Measurements from ENCODE around the gene THEM5. TPM values are rescaled to one million over a fixed set of nuclear protein-coding genes. Genes with fewer than 3 reads are reported as not detected.

Gene THEM5
- polyA plus RNA-seq, 4 donors = 0.32 TPM; not detected in 3

DNA sequence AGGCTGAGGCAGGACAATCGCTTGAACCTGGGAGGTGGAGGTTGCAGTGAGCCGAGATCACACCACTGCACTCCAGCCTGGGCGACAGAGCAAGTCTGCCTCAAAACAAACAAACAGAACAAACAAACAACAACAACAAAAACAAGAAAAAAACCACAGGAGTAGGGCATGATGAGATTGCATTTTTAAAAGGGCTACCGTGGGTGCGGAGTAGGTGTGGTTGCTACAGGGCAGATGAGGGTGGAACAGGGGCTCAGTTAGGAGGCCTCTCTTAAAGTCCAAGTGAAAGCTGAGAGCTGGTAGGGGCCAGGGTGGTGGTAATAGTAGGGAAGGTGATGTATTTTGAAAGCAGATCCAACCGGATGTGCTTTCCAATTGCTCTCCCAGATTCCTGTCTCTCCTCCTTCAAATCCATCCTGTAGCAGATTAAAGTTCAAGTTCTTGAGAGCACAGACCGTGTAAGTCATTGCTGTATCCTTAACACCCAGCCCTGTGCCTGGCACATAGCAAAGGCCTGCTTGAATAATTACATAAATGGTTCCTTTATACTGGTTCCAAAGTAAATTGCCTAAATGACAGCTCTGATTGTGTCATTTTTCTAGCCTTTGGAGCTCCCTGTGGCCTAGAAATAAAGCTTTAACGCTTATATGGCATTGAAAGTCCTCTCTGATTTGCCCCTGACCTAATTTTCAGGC, 44.1 kb downstream of the THEM5 start:
- Histone ChIP-seq H3K27ac (ENCODE audit: low read depth in 1 of 3, low read length in 2 of 3) (no peak overlapping the region), H3K36me3 (ENCODE audit: control insufficient read depth in 3 of 3, insufficient read depth in 2 of 3, low read depth in 1 of 3, low read length in 3 of 3) (peaks cover 0 to 5% (median 0%) of the 10 kb centered on the region in 3 donors), H3K27me3 (ENCODE audit: control insufficient read depth in 3 of 3, insufficient read depth in 3 of 3, low read length in 3 of 3) (peaks cover 0 to 12% (median 0%) of the 10 kb centered on the region in 3 donors), H3K4me3 (ENCODE audit: low read depth in 1 of 3, low read length in 3 of 3) (no peak overlapping the region), H3K9me3 (ENCODE audit: control insufficient read depth in 2 of 2, insufficient read depth in 1 of 2, low read depth in 1 of 2, low read length in 1 of 2) (no peaks in the 10 kb centered on the region), H3K4me1 (ENCODE audit: control insufficient read depth in 3 of 3, insufficient read depth in 2 of 3, low read depth in 1 of 3, low read length in 2 of 3) (no peaks in the 10 kb centered on the region)
- 61 to 70% (median 66%) methylated on average over 8 of the region's 8 CpGs for WGBS, 3 donors
- no peak for DNase-seq
- no peak for FAIRE-seq

DNA sequence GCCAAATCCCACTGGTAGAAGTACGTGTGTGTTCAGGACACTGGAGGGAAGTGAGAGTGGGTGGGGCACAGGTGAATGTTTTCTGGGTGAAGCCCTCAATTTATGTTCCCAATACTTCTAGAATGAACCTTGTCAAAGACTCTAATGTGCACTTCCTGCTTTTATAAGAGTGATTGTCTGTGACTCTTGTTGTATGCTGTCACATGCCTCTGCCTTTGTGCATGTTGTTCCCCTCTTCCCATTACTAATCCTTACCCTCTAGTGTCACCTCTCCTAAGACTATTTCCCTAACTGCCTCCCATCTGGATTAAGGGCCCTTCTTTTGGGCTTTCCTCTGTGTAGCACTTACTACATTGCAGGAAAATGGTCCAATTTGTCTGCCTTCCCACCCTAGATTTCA, 45.7 kb downstream of the THEM5 start:
- DNase-seq = no peak
- 54 to 56% (median 55%) methylated on average over 1 of the region's 1 CpG for WGBS, 3 donors
- H3K4me3 ChIP-seq (ENCODE audit: low read depth in 1 of 3, low read length in 3 of 3) = no peak overlapping the region
- no peaks in the 10 kb centered on the region for H3K4me1 ChIP-seq (ENCODE audit: control insufficient read depth in 3 of 3, insufficient read depth in 2 of 3, low read depth in 1 of 3, low read length in 2 of 3)
- peaks cover 0 to 5% (median 0%) of the 10 kb centered on the region in 3 donors for H3K36me3 ChIP-seq (ENCODE audit: control insufficient read depth in 3 of 3, insufficient read depth in 2 of 3, low read depth in 1 of 3, low read length in 3 of 3)
- no peaks in the 10 kb centered on the region for H3K9me3 ChIP-seq (ENCODE audit: control insufficient read depth in 2 of 2, insufficient read depth in 1 of 2, low read depth in 1 of 2, low read length in 1 of 2)
- FAIRE-seq = no peak
- H3K27me3 ChIP-seq (ENCODE audit: control insufficient read depth in 3 of 3, insufficient read depth in 3 of 3, low read length in 3 of 3) = peaks cover 0 to 22% (median 0%) of the 10 kb centered on the region in 3 donors
- H3K27ac ChIP-seq (ENCODE audit: low read depth in 1 of 3, low read length in 2 of 3) = no peak overlapping the region

DNA sequence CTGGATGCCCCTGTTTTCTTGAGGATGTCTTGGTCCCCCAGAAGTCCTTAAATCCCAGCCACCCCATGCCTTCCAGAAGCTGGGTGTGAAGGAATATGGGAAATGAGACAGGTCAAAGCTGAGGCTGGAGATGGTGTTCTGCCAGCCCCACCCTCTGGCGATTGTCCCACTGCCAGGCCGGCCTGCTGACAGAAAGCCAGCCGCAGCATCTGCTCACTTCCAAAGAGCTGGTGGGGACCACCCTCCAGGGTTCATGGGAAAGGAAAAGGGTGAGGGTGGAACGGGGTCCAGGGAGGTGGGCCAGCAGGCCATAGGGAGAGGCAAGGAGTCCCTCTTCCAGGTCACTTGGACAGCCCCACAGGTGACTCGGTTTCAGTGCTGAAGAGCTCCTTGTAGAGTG, 46.4 kb downstream of the THEM5 start:
- Histone ChIP-seq H3K27me3 (ENCODE audit: control insufficient read depth in 3 of 3, insufficient read depth in 3 of 3, low read length in 3 of 3) (peaks cover 0 to 27% (median 0%) of the 10 kb centered on the region in 3 donors), H3K27ac (ENCODE audit: low read depth in 1 of 3, low read length in 2 of 3) (no peak overlapping the region), H3K4me3 (ENCODE audit: low read depth in 1 of 3, low read length in 3 of 3) (no peak overlapping the region), H3K9me3 (ENCODE audit: control insufficient read depth in 2 of 2, insufficient read depth in 1 of 2, low read depth in 1 of 2, low read length in 1 of 2) (no peaks in the 10 kb centered on the region), H3K36me3 (ENCODE audit: control insufficient read depth in 3 of 3, insufficient read depth in 2 of 3, low read depth in 1 of 3, low read length in 3 of 3) (peaks cover 0 to 5% (median 0%) of the 10 kb centered on the region in 3 donors), H3K4me1 (ENCODE audit: control insufficient read depth in 3 of 3, insufficient read depth in 2 of 3, low read depth in 1 of 3, low read length in 2 of 3) (no peaks in the 10 kb centered on the region)
- FAIRE-seq (no peak), DNase-seq (no peak)
- WGBS, 3 donors = 58 to 74% (median 59%) methylated on average over 5 of the region's 5 CpGs

DNA sequence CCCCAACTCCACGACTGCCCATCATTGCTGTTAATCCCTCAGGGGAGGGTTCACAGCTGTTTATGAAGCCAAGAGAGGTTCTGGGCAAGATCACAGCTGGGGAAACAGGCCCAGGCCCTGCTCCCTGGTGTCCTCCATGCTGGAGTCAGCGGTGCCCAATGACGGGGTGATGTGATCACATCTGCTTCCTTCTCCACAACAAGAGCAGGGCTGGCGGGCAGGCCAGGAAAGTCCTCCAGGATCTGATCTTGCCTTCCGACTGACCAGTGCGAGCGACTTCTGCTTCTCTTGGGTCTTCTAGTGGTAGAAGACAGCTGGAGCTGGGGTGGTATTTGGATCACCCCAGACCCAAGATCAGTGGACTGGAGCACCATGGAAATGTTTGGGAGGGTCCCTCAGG, 47.3 kb downstream of the THEM5 start:
- WGBS, 3 donors = 77 to 87% (median 83%) methylated on average over 7 of the region's 7 CpGs
- Histone ChIP-seq H3K27me3 (ENCODE audit: control insufficient read depth in 3 of 3, insufficient read depth in 3 of 3, low read length in 3 of 3) (peaks cover 0 to 30% (median 0%) of the 10 kb centered on the region in 3 donors), H3K4me3 (ENCODE audit: low read depth in 1 of 3, low read length in 3 of 3) (no peak overlapping the region), H3K36me3 (ENCODE audit: control insufficient read depth in 3 of 3, insufficient read depth in 2 of 3, low read depth in 1 of 3, low read length in 3 of 3) (peaks cover 0 to 3% (median 0%) of the 10 kb centered on the region in 3 donors), H3K27ac (ENCODE audit: low read depth in 1 of 3, low read length in 2 of 3) (no peak overlapping the region), H3K9me3 (ENCODE audit: control insufficient read depth in 2 of 2, insufficient read depth in 1 of 2, low read depth in 1 of 2, low read length in 1 of 2) (no peaks in the 10 kb centered on the region), H3K4me1 (ENCODE audit: control insufficient read depth in 3 of 3, insufficient read depth in 2 of 3, low read depth in 1 of 3, low read length in 2 of 3) (no peaks in the 10 kb centered on the region)
- FAIRE-seq (no peak), DNase-seq (no peak)

DNA sequence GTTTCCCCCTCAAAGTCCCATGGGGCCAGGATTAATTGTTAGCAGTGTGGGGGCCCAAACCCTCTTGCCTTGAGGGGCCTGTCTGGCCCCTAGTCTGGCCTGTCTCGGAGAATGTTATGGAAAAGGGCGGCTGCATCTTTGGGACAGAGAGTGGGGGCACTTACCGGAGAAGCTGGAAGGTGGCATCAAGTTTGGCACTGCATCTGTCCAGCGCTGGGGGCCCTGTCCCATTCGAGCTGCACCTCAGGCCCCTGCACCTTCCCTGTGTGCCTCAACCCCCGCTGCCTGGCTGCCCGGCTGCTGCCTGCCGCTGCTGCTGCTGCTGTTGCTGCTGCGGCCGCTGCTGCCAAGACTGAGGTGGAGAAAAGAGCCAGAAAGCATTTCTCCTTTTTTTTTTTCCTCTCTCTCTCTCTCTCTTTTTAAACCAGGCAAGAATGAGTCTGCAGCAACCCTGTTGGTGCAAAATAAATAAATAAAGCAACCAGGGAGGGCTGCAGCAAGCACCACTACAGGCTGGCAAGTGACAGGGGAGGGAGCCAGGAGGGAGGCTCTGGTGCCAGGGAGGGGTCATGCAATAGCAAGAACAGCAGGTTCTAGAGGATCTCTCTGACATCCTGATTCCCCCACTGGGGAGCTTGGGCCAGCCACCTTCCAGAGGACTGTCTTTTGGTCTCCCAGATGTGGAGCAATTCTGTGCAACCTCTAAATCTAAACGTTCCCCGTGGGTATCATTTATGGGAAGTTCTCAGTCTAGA, 48.3 kb downstream of the THEM5 start, which contains the start of gene LINGO4:
LINGO4 (minus strand) TSS at position 354 of the 755 bp plus-strand sequence. CDS start 2,715 bp downstream, outside the sequence.
- H3K4me1 ChIP-seq (ENCODE audit: control insufficient read depth in 3 of 3, insufficient read depth in 2 of 3, low read depth in 1 of 3, low read length in 2 of 3) = no peaks in the 10 kb centered on the region
- peaks cover 0 to 39% (median 0%) of the 10 kb centered on the region in 3 donors for H3K27me3 ChIP-seq (ENCODE audit: control insufficient read depth in 3 of 3, insufficient read depth in 3 of 3, low read length in 3 of 3)
- FAIRE-seq = no peak
- H3K9me3 ChIP-seq (ENCODE audit: control insufficient read depth in 2 of 2, insufficient read depth in 1 of 2, low read depth in 1 of 2, low read length in 1 of 2) = no peaks in the 10 kb centered on the region
- H3K27ac ChIP-seq (ENCODE audit: low read depth in 1 of 3, low read length in 2 of 3) = no peak within 1 kb of the TSS
- H3K4me3 ChIP-seq (ENCODE audit: low read depth in 1 of 3, low read length in 3 of 3) = no peak within 1 kb of the TSS
- 42 to 69% (median 56%) methylated on average over 12 of the region's 12 CpGs for WGBS, 3 donors
- DNase-seq = no peak
- no peaks in the 10 kb centered on the region for H3K36me3 ChIP-seq (ENCODE audit: control insufficient read depth in 3 of 3, insufficient read depth in 2 of 3, low read depth in 1 of 3, low read length in 3 of 3)

DNA sequence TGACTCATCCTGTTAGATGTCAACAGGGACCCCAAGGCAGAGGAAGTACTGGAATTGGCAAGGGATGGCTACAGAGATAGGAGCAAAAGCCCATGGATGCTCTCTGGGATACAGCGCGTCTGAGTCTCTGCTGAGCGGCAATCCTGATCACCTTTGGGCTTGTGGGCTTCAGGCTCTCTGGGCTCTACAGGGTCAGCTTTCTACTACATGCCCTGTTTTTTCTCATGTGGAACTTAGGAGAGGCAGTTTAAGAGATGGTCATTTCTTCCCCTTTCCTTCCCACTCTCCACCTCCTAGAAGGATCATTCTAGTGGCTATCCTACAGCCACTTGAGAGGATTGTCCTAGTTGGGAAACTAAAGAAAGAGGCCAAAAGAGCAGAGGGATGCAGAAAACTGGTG, 49.6 kb downstream of the THEM5 start:
- Histone ChIP-seq H3K4me3 (ENCODE audit: low read depth in 1 of 3, low read length in 3 of 3) (no peak overlapping the region), H3K36me3 (ENCODE audit: control insufficient read depth in 3 of 3, insufficient read depth in 2 of 3, low read depth in 1 of 3, low read length in 3 of 3) (no peaks in the 10 kb centered on the region), H3K27ac (ENCODE audit: low read depth in 1 of 3, low read length in 2 of 3) (no peak overlapping the region), H3K27me3 (ENCODE audit: control insufficient read depth in 3 of 3, insufficient read depth in 3 of 3, low read length in 3 of 3) (peaks cover 0 to 50% (median 0%) of the 10 kb centered on the region in 3 donors), H3K4me1 (ENCODE audit: control insufficient read depth in 3 of 3, insufficient read depth in 2 of 3, low read depth in 1 of 3, low read length in 2 of 3) (no peaks in the 10 kb centered on the region), H3K9me3 (ENCODE audit: control insufficient read depth in 2 of 2, insufficient read depth in 1 of 2, low read depth in 1 of 2, low read length in 1 of 2) (no peaks in the 10 kb centered on the region)
- FAIRE-seq = no peak
- DNase-seq = no peak
- 93 to 100% (median 96%) methylated on average over 3 of the region's 3 CpGs for WGBS, 3 donors

DNA sequence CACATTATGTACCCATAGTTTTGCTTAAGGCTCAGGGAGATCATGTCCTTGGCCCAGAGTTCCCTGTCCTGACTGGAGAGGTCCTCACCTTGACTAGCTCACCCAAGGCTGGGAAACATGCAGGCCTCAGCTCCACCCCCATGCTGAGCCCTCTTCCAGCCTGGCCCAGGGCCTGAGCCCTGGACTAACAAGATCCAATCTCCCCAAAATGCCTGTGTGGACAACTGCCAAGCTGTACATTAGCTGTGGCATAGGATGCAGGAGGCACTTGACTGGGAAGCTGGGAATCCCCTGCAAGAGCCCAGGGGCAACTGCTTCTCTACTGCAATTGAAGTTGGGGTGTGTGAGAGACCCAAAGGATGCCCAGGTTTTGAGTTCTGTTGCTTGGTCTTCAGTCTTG, 50.3 kb downstream of the THEM5 start:
- FAIRE-seq (no peak), DNase-seq (no peak)
- Histone ChIP-seq H3K36me3 (ENCODE audit: control insufficient read depth in 3 of 3, insufficient read depth in 2 of 3, low read depth in 1 of 3, low read length in 3 of 3) (no peaks in the 10 kb centered on the region), H3K4me1 (ENCODE audit: control insufficient read depth in 3 of 3, insufficient read depth in 2 of 3, low read depth in 1 of 3, low read length in 2 of 3) (no peaks in the 10 kb centered on the region), H3K9me3 (ENCODE audit: control insufficient read depth in 2 of 2, insufficient read depth in 1 of 2, low read depth in 1 of 2, low read length in 1 of 2) (no peaks in the 10 kb centered on the region), H3K4me3 (ENCODE audit: low read depth in 1 of 3, low read length in 3 of 3) (no peak overlapping the region), H3K27me3 (ENCODE audit: control insufficient read depth in 3 of 3, insufficient read depth in 3 of 3, low read length in 3 of 3) (peaks cover 0 to 54% (median 0%) of the 10 kb centered on the region in 3 donors), H3K27ac (ENCODE audit: low read depth in 1 of 3, low read length in 2 of 3) (no peak overlapping the region)

DNA sequence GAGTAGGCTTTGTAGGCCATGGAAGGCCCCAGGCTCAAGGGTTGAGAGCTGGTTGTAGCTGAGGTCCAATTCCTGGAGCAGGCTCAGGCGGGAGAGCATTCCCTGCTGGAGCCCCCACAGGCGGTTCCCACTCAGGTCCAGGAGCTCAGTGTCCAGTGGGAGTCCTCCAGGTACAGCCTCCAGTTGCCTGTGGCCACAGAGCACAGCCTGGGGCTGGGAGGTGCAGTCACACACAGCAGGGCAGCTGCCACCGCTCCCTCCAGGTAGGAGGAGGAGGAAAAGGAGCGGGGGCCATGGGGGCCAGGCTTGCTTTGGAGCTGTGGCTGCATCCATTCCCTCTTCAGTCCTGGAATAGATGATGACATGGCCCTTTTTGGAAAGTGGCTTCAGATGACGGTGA, 51.1 kb downstream of the THEM5 start:
- Histone ChIP-seq H3K4me3 (ENCODE audit: low read depth in 1 of 3, low read length in 3 of 3) (no peak overlapping the region), H3K36me3 (ENCODE audit: control insufficient read depth in 3 of 3, insufficient read depth in 2 of 3, low read depth in 1 of 3, low read length in 3 of 3) (no peaks in the 10 kb centered on the region), H3K9me3 (ENCODE audit: control insufficient read depth in 2 of 2, insufficient read depth in 1 of 2, low read depth in 1 of 2, low read length in 1 of 2) (no peaks in the 10 kb centered on the region), H3K27me3 (ENCODE audit: control insufficient read depth in 3 of 3, insufficient read depth in 3 of 3, low read length in 3 of 3) (peaks cover 0 to 54% (median 0%) of the 10 kb centered on the region in 3 donors), H3K4me1 (ENCODE audit: control insufficient read depth in 3 of 3, insufficient read depth in 2 of 3, low read depth in 1 of 3, low read length in 2 of 3) (no peaks in the 10 kb centered on the region), H3K27ac (ENCODE audit: low read depth in 1 of 3, low read length in 2 of 3) (no peak overlapping the region)
- DNase-seq (no peak), FAIRE-seq (no peak)
- 86 to 93% (median 90%) methylated on average over 5 of the region's 5 CpGs for WGBS, 3 donors

Data from small intestine (tissue), 7 donors.